SU-DHL-6 (cell line): ENCODE results near the gene KCNMB2.
A peak's percentile ranks its signal among the peaks of the same experiment; 100 is the strongest.

Experiments
- H2AFZ ChIP-seq: fragments of 200-600 bp; sonication (generic); 2 replicates; pipeline ENCODE4 v1.6.1; 2014; ENCODE audit warnings: low read depth, mild to moderate bottlenecking, moderate library complexity, mixed read lengths, antibody characterized with exemption, low read length; ENCODE audit not compliant: severe bottlenecking
- H3F3A ChIP-seq: fragments of 200-600 bp; shearing (Covaris generic); 2 replicates; pipeline ENCODE4 v1.6.0; 2016; ENCODE audit warnings: antibody characterized with exemption, mild to moderate bottlenecking; ENCODE audit not compliant: insufficient read depth
- H3K27ac ChIP-seq: fragments of 200-600 bp; sonication (generic); 2 replicates; pipeline ENCODE4 v1.5.1; 2016; ENCODE audit warnings: low read depth, mild to moderate bottlenecking, low read length, moderate library complexity, mixed read lengths
- H3K27me3 ChIP-seq: fragments of 200-600 bp; sonication (generic), shearing (Covaris generic); 2 replicates; pipeline ENCODE4 v1.6.0; 2014; ENCODE audit warnings: mild to moderate bottlenecking, low read length
- H3K36me3 ChIP-seq: fragments of 200-600 bp; sonication (generic); 2 replicates; pipeline ENCODE4 v1.6.1; 2014; ENCODE audit warnings: mild to moderate bottlenecking, low read length, mixed read lengths
- H3K4me2 ChIP-seq: fragments of 300-600, 200-600 bp; shearing (Covaris generic), sonication (generic); 2 replicates; pipeline ENCODE4 v1.6.0; 2014; ENCODE audit warnings: low read length, low read depth, mild to moderate bottlenecking; ENCODE audit not compliant: poor library complexity, severe bottlenecking
- H3K4me3 ChIP-seq: fragments of 200-600 bp; sonication (generic); 2 replicates; pipeline ENCODE4 v1.5.1; 2014; ENCODE audit warnings: antibody characterized with exemption, low read length, mild to moderate bottlenecking, mixed read lengths; ENCODE audit not compliant: insufficient read depth, poor library complexity, severe bottlenecking
- H3K79me2 ChIP-seq: fragments of 200-600 bp; sonication (generic); 2 replicates; pipeline ENCODE4 v1.6.1; 2014; ENCODE audit warnings: mild to moderate bottlenecking, low read length, moderate library complexity; ENCODE audit not compliant: insufficient read depth
- H3K9ac ChIP-seq: fragments of 200-600 bp; sonication (generic); 2 replicates; pipeline ENCODE4 v1.7.0; 2014; ENCODE audit warnings: mild to moderate bottlenecking, low read length
- H3K9me2 ChIP-seq: fragments of 200-600 bp; sonication (generic); replicated peaks from 2 replicates; pipeline ENCODE4 v1.6.1; 2014; ENCODE audit warnings: low read length; ENCODE audit not compliant: insufficient read depth
- H3K9me3 ChIP-seq: fragments of 200-600 bp; sonication (generic); 2 replicates; pipeline ENCODE4 v1.6.1; 2014; ENCODE audit warnings: low read length, mixed read lengths; ENCODE audit not compliant: insufficient read depth
- H4K20me1 ChIP-seq: fragments of 200-600 bp; sonication (generic); 2 replicates; pipeline ENCODE4 v1.6.1; 2014; ENCODE audit warnings: low read depth, mild to moderate bottlenecking, antibody characterized with exemption, low read length, moderate library complexity, mixed read lengths
- EZH2phosphoT487 ChIP-seq: fragments of 200-600 bp; sonication (generic), shearing (Covaris generic); conservative IDR thresholded peaks from 2 replicates; pipeline ENCODE4 v1.6.1; 2018; ENCODE audit warnings: mild to moderate bottlenecking, antibody characterized with exemption, low read length, moderate library complexity, mixed read lengths
- TF ChIP-seq, protein P1 (sequence below): fragments of 200-600 bp; sonication (generic); IDR thresholded peaks from one replicate; pipeline ENCODE4 v1.5.1; 2017; ENCODE audit warnings: antibody characterized with exemption, mild to moderate bottlenecking, low read length, moderate library complexity; ENCODE audit not compliant: insufficient read depth, poor library complexity, severe bottlenecking

KCNMB2 gene

DNA sequence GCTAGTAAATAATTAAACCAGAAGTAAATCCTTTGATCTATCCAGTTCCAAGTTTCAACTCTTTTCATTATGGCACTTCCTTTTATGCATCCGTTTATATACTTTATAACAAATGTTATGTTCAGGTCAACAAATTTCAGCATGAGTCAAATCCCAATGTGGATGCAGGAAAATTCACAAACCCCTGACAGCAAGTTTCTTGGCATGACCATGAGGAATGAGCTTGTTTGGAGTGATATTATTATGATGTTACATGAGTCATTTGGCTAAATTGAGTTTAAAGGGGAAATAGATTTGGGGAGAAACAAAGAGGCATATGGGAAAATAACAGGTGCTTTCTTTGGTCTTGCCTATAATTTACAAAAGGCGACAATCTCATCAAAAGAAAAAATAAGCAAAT is 32.1 kb upstream of the KCNMB2 start:
- Histone ChIP-seq H3K9me3 (no peaks in the 10 kb centered on the region), H3K9me2 (no peaks in the 10 kb centered on the region), H3K36me3 (no peaks in the 10 kb centered on the region), H3K4me3 (no peak overlapping the region), H4K20me1 (no peaks in the 10 kb centered on the region), H3F3A (no peaks in the 10 kb centered on the region), H3K79me2 (no peaks in the 10 kb centered on the region), H2AFZ (no peak overlapping the region), H3K4me2 (no peak overlapping the region), H3K27me3 (no peaks in the 10 kb centered on the region), H3K9ac (no peak overlapping the region), H3K27ac (no peak overlapping the region)
- TF ChIP-seq, protein P1, sequence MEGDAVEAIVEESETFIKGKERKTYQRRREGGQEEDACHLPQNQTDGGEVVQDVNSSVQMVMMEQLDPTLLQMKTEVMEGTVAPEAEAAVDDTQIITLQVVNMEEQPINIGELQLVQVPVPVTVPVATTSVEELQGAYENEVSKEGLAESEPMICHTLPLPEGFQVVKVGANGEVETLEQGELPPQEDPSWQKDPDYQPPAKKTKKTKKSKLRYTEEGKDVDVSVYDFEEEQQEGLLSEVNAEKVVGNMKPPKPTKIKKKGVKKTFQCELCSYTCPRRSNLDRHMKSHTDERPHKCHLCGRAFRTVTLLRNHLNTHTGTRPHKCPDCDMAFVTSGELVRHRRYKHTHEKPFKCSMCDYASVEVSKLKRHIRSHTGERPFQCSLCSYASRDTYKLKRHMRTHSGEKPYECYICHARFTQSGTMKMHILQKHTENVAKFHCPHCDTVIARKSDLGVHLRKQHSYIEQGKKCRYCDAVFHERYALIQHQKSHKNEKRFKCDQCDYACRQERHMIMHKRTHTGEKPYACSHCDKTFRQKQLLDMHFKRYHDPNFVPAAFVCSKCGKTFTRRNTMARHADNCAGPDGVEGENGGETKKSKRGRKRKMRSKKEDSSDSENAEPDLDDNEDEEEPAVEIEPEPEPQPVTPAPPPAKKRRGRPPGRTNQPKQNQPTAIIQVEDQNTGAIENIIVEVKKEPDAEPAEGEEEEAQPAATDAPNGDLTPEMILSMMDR: no peak
- no peak for TF ChIP-seq EZH2phosphoT487

DNA sequence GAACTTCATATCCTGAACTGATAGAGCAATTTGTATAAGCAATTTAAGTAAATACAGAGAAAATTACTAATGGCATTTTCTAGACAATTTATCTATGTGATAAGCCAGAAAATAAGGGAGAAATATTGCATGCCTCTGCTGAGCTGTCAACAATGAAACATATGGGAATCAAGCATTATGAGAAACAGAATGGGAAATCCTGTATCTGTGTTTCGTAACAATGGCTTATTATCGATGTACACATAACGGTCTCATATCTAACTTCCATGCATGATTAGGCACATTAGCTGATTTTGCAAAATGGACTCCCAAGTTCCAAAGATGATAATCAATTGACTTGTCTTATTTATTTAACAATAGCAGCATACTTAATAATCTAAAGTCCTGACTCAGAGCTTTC is 30.4 kb upstream of the KCNMB2 start:
- no peak overlapping the region for H3K4me2 ChIP-seq
- no peaks in the 10 kb centered on the region for H3K9me2 ChIP-seq
- H3K9ac ChIP-seq: no peak overlapping the region
- H3F3A ChIP-seq: no peaks in the 10 kb centered on the region
- no peaks in the 10 kb centered on the region for H3K9me3 ChIP-seq
- H4K20me1 ChIP-seq: no peaks in the 10 kb centered on the region
- H2AFZ ChIP-seq: no peak overlapping the region
- H3K27me3 ChIP-seq: no peaks in the 10 kb centered on the region
- no peak overlapping the region for H3K4me3 ChIP-seq
- H3K36me3 ChIP-seq: no peaks in the 10 kb centered on the region
- H3K79me2 ChIP-seq: no peaks in the 10 kb centered on the region
- no peak overlapping the region for H3K27ac ChIP-seq
- TF ChIP-seq EZH2phosphoT487: no peak
- TF ChIP-seq, protein P1: no peak

DNA sequence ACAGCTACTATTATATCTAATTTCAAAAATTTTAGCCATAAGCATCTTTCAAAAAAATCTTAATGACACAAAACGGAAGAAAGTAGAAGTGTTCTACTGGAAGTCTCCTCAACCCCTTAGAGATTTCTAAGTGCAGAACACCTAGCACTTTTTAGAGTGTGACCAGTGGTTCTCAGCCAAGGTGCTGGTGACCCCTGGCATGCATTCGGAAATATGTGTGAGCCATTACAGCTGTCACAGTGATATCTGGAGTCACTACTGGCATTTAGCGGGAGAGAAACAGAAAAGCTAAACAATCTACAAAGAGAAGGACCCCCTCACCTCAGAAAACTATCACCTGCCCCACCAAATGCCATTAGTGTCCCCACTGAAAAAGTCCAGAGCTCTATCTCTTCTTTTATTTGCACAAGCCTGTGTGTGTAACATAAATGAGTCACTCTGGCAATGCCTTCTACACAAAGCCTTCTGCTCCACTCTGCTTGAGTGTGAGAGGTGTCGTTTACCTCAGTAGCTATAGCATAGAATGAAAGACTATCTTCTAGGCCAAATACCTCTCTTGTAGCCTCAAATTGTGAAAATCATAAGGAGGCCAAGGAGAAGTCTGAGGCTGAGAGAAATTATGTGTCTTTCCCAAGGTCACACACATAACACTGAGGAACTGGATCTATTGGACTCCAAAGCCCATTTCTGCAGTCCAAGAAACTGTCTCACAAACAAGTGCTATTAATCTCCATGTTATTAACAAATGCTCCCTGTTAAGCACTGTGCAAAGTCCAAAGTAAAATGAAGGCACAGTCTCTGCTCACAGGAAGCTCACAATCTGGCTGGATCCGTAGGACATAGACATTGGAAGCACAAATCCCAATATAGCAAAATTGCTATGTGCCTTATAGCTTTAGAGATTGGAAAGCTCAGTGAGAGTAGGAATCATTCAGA is 28.5 kb upstream of the KCNMB2 start:
- TF ChIP-seq EZH2phosphoT487: no peak
- TF ChIP-seq, protein P1: no peak
- Histone ChIP-seq H3K4me3 (no peak overlapping the region), H3K9me2 (no peaks in the 10 kb centered on the region)

More for the DNA sequence above, 28.5 kb upstream of the KCNMB2 start:
- no peaks in the 10 kb centered on the region for H3K36me3 ChIP-seq
- H3K79me2 ChIP-seq: no peaks in the 10 kb centered on the region
- no peak overlapping the region for H3K9ac ChIP-seq
- H3F3A ChIP-seq: peaks cover 10% of the 10 kb centered on the region; the same call in 1 of the 2 replicates
- no peak overlapping the region for H3K4me2 ChIP-seq
- no peaks in the 10 kb centered on the region for H4K20me1 ChIP-seq
- no peaks in the 10 kb centered on the region for H3K27me3 ChIP-seq
- H3K27ac ChIP-seq: no peak overlapping the region
- no peaks in the 10 kb centered on the region for H3K9me3 ChIP-seq
- peak overlapping the region; percentile 29 for H2AFZ ChIP-seq
